MV-4-11 (cell line): ENCODE measurements around the gene TRABD.
A peak's percentile ranks its signal among the peaks of the same experiment; 100 is the strongest.

ENCODE experiments used
- DNase-seq: peaks from one replicate; lab custom pipeline; 2025; lab: John Stamatoyannopoulos, UW

Gene TRABD

GRCh38 chr22:50238755-50239154 is 53.0 kb downstream of the TRABD start:
- DNase-seq, result no peak

- no peak for DNase-seq
Observed at GRCh38 chr22:50242406-50242949, 56.8 kb downstream of the TRABD start.

- no peak for DNase-seq
Observed at GRCh38 chr22:50243685-50244419, 58.1 kb downstream of the TRABD start.

- peak; percentile 89 for DNase-seq
Observed at GRCh38 chr22:50244420-50245213, 58.9 kb downstream of the TRABD start, which contains the start of gene TUBGCP6. Gene TUBGCP6 (minus strand): TSS chr22:50245023. CDS start chr22:50244459, 564 bp downstream.

- no peak for DNase-seq
Observed at GRCh38 chr22:50245214-50246072, 59.7 kb downstream of the TRABD start.

GRCh38 chr22:50246242-50247175 is 60.8 kb downstream of the TRABD start:
- no peak for DNase-seq

GRCh38 chr22:50247748-50248147 is 62.0 kb downstream of the TRABD start:
- DNase-seq, result peak; percentile 61

- no peak for DNase-seq
Observed at GRCh38 chr22:50248196-50249081, 62.7 kb downstream of the TRABD start.
